ENCODE results near the gene CEP128. TPM values are rescaled to one million over a fixed set of nuclear protein-coding genes. Genes with fewer than 3 reads are reported as not detected.

Gene CEP128
- polyA plus RNA-seq, 1 of the 3 experiments (the other 2 are of a cell fraction) = 1.2 TPM

DNA sequence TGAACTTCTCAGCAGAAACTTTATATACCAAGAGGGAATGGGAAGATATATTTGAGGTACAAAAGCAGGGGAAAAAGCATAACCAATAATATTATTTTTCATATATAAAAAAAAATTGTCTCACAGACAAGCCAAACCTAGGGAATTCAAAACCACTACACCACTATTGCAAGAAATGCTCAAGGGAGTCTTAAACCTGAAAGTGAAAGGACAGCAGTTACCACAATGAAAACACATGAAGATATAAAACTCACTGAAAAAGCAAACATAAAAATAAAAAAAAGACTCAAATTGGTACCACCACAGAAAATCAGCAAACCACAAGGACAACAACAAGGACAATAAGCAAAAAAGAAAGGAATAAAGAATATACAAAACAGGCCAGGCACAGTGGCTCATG, 131.9 kb downstream of the CEP128 start:
- no peaks in the 10 kb centered on the region for H3F3A ChIP-seq (replicated peaks; ENCODE audit: insufficient read depth)
- TF ChIP-seq TCF12 (IDR thresholded peaks at IDR 0.05) (no peak), TAF1 (IDR thresholded peaks at IDR 0.05; ENCODE audit: borderline replicate concordance, low read depth, low read length) (no peak), SMC3 (IDR thresholded peaks at IDR 0.05; ENCODE audit: low read depth, low read length) (no peak), MXI1 (IDR thresholded peaks at IDR 0.05; ENCODE audit: low read depth, low read length) (no peak), RFX5 (IDR thresholded peaks at IDR 0.05; ENCODE audit: low read length) (no peak), TEAD4 (IDR thresholded peaks at IDR 0.05; ENCODE audit: borderline replicate concordance, insufficient read depth) (no peak), RCOR1 (IDR thresholded peaks at IDR 0.05; ENCODE audit: low read length) (no peak), GABPA (IDR thresholded peaks at IDR 0.05; ENCODE audit: low read depth) (no peak), NRF1 (IDR thresholded peaks at IDR 0.05; ENCODE audit: low read depth, low read length) (no peak), FOXM1 (IDR thresholded peaks at IDR 0.05; ENCODE audit: low read depth) (no peak), NFIC (IDR thresholded peaks at IDR 0.05; ENCODE audit: borderline replicate concordance) (no peak), ELF1 (IDR thresholded peaks at IDR 0.05) (no peak), SIN3A (IDR thresholded peaks at IDR 0.05; ENCODE audit: borderline replicate concordance, low read depth, low read length) (no peak)
- TF ChIP-seq, protein P1, sequence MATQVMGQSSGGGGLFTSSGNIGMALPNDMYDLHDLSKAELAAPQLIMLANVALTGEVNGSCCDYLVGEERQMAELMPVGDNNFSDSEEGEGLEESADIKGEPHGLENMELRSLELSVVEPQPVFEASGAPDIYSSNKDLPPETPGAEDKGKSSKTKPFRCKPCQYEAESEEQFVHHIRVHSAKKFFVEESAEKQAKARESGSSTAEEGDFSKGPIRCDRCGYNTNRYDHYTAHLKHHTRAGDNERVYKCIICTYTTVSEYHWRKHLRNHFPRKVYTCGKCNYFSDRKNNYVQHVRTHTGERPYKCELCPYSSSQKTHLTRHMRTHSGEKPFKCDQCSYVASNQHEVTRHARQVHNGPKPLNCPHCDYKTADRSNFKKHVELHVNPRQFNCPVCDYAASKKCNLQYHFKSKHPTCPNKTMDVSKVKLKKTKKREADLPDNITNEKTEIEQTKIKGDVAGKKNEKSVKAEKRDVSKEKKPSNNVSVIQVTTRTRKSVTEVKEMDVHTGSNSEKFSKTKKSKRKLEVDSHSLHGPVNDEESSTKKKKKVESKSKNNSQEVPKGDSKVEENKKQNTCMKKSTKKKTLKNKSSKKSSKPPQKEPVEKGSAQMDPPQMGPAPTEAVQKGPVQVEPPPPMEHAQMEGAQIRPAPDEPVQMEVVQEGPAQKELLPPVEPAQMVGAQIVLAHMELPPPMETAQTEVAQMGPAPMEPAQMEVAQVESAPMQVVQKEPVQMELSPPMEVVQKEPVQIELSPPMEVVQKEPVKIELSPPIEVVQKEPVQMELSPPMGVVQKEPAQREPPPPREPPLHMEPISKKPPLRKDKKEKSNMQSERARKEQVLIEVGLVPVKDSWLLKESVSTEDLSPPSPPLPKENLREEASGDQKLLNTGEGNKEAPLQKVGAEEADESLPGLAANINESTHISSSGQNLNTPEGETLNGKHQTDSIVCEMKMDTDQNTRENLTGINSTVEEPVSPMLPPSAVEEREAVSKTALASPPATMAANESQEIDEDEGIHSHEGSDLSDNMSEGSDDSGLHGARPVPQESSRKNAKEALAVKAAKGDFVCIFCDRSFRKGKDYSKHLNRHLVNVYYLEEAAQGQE (IDR thresholded peaks at IDR 0.05; ENCODE audit: low read depth, low read length) = no peak
- TF ChIP-seq, protein P2, sequence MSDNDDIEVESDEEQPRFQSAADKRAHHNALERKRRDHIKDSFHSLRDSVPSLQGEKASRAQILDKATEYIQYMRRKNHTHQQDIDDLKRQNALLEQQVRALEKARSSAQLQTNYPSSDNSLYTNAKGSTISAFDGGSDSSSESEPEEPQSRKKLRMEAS (IDR thresholded peaks at IDR 0.05; ENCODE audit: low read depth) = no peak
- TF ChIP-seq, protein P3, sequence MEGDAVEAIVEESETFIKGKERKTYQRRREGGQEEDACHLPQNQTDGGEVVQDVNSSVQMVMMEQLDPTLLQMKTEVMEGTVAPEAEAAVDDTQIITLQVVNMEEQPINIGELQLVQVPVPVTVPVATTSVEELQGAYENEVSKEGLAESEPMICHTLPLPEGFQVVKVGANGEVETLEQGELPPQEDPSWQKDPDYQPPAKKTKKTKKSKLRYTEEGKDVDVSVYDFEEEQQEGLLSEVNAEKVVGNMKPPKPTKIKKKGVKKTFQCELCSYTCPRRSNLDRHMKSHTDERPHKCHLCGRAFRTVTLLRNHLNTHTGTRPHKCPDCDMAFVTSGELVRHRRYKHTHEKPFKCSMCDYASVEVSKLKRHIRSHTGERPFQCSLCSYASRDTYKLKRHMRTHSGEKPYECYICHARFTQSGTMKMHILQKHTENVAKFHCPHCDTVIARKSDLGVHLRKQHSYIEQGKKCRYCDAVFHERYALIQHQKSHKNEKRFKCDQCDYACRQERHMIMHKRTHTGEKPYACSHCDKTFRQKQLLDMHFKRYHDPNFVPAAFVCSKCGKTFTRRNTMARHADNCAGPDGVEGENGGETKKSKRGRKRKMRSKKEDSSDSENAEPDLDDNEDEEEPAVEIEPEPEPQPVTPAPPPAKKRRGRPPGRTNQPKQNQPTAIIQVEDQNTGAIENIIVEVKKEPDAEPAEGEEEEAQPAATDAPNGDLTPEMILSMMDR (IDR thresholded peaks at IDR 0.05) = no peak
- peaks cover 0 to 2% of the 10 kb centered on the region in 2 experiments for H3K36me3 ChIP-seq (replicated peaks in 1 of 2; ENCODE audit: control insufficient read depth in 1 of 2, insufficient read depth in 2 of 2, low read length in 1 of 2)
- no peaks in the 10 kb centered on the region for H3K9me2 ChIP-seq
- no peak overlapping the region for H3K4me2 ChIP-seq
- H3K27ac ChIP-seq (ENCODE audit: low read depth in 2 of 2, low read length in 1 of 2) = no peak overlapping the region
- no peaks in the 10 kb centered on the region for H4K20me1 ChIP-seq (ENCODE audit: insufficient read depth)
- no peaks in the 10 kb centered on the region for H3K4me1 ChIP-seq (ENCODE audit: control insufficient read depth in 1 of 2, insufficient read depth in 2 of 2, low read depth in 1 of 2, low read length in 1 of 2)
- H3K9ac ChIP-seq = no peak overlapping the region
- no peaks in the 10 kb centered on the region for H3K79me2 ChIP-seq (ENCODE audit: insufficient read depth)
- no peak overlapping the region for H3K4me3 ChIP-seq (ENCODE audit: low read depth in 2 of 2, low read length in 1 of 2)
- H2AFZ ChIP-seq (ENCODE audit: low read depth) = no peak overlapping the region
- H3K27me3 ChIP-seq (ENCODE audit: insufficient read depth) = no peaks in the 10 kb centered on the region
- DNase-seq = no peak
- ChIA-PET POLR2A (no interaction called here), CTCF (no interaction called here)
- H3K9me3 ChIP-seq = no peaks in the 10 kb centered on the region

Data from SK-N-SH (cell line).